ENCODE results near the gene NAB2. TPM values are rescaled to one million over a fixed set of nuclear protein-coding genes. Genes with fewer than 3 reads are reported as not detected.
A peak's percentile ranks its signal among the peaks of the same experiment; 100 is the strongest.

Gene NAB2
- total and polyA plus RNA-seq, 2 of the 8 experiments (the other 6 are each of a cell fraction or from before 2014, with no cell fraction given), result 20.9 to 23.5 TPM

DNA sequence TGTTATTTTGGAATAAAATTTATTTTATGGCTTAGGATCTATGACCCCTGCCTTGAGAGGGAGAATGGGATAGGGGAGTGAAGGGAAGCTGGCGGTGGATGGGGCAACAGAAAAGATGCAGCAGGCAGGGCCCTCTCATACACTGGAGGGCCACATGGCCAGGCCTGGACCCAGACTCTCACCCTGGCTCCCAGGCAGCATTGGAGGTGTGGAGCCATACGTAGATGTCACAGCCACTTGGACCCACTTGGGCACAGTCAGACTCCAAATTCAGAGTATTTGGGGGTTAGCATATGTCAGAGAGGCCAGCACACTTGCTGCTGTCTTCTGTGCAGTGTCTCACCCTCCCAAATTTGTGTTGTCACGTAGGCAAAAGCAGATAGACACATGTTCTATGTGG, 6.5 kb downstream of the NAB2 start:
- Histone ChIP-seq H2AFZ (ENCODE audit: low read length) (no peak overlapping the region), H3K9ac (replicated peaks in 1 of 4; ENCODE audit: extremely low read depth in 1 of 4, low read depth in 3 of 4, low read length in 3 of 4) (no peak overlapping the region; a peak in 1 of 7 replicates), H3K27ac (ENCODE audit: low read depth, low read length) (no peak overlapping the region), H3K4me1 (replicated peaks in 1 of 4; ENCODE audit: control insufficient read depth in 3 of 4, insufficient read depth in 4 of 4, low read length in 3 of 4) (peaks cover 0 to 24% (median 19%) of the 10 kb centered on the region in 4 experiments; a peak in 6 of 7 replicates), H3K18ac (ENCODE audit: extremely low read depth, low read length) (no peak overlapping the region), H2BK20ac (ENCODE audit: low read length) (no peak overlapping the region), H3K4me3 (ENCODE audit: extremely low read depth in 1 of 4, insufficient read depth in 2 of 4, low read depth in 3 of 4, low read length in 4 of 4) (no peak overlapping the region), H2AK5ac (ENCODE audit: low read depth, low read length) (no peak overlapping the region), H3K36me3 (ENCODE audit: control insufficient read depth in 2 of 4, insufficient read depth in 4 of 4, low read length in 3 of 4) (peaks cover 9 to 32% (median 18%) of the 10 kb centered on the region in 4 experiments), H3K56ac (replicated peaks; ENCODE audit: insufficient read length, low read depth, low read length) (no peak overlapping the region), H3K4me2 (ENCODE audit: insufficient read depth in 1 of 2, low read depth in 2 of 2, low read length in 2 of 2) (no peak overlapping the region), H4K5ac (ENCODE audit: insufficient read length, low read depth, low read length) (no peak overlapping the region), H2BK15ac (ENCODE audit: low read length) (no peak overlapping the region), H3K23me2 (ENCODE audit: low read depth, low read length) (no peaks in the 10 kb centered on the region), H3K27me3 (replicated peaks in 1 of 4; ENCODE audit: control insufficient read depth in 3 of 4, extremely low read depth in 1 of 4, insufficient read depth in 3 of 4, low read length in 3 of 4) (no peaks in the 10 kb centered on the region), H4K20me1 (replicated peaks in 1 of 2; ENCODE audit: control insufficient read depth in 1 of 2, insufficient read depth in 2 of 2, low read length in 2 of 2) (peaks cover 4 to 8% of the 10 kb centered on the region in 2 experiments), H3K79me2 (ENCODE audit: control insufficient read depth in 1 of 2, insufficient read depth in 2 of 2, low read length in 2 of 2) (peaks cover 0 to 9% of the 10 kb centered on the region in 2 experiments; a peak in 1 of 4 replicates), H2BK5ac (ENCODE audit: low read depth, low read length) (no peak overlapping the region), H4K91ac (replicated peaks; ENCODE audit: insufficient read length, low read length) (no peak overlapping the region), H3K4ac (replicated peaks; ENCODE audit: insufficient read length, low read depth, low read length) (no peak overlapping the region), H3K9me3 (ENCODE audit: insufficient read depth in 2 of 2, low read depth in 1 of 2, low read length in 1 of 2) (no peaks in the 10 kb centered on the region), H3K14ac (ENCODE audit: insufficient read length) (no peak overlapping the region), H3K79me1 (ENCODE audit: low read depth, low read length) (peaks cover 3% of the 10 kb centered on the region), H2BK120ac (replicated peaks; ENCODE audit: low read depth, low read length) (no peak overlapping the region), H4K8ac (ENCODE audit: extremely low read depth, insufficient read depth, low read length) (no peak overlapping the region), H2BK12ac (ENCODE audit: low read depth, low read length) (no peak overlapping the region), H3K23ac (ENCODE audit: insufficient read length) (no peak overlapping the region)
- FAIRE-seq, result no peak
- ChIA-PET CTCF (ENCODE audit: partially characterized antibody) (interaction anchor here (0.8 to 14.0 kb wide), 8 partner anchors 11 to 94 kb away, joined by 3 to 325 read pairs (median 5); partner anchors contain the start of gene STAT6), POLR2A (ENCODE audit: partially characterized antibody) (interaction anchor here (0.6 to 16.5 kb wide), 8 partner anchors 7 to 413 kb away, joined by 3 to 352 read pairs (median 8); partner anchors contain the start of genes LRP1, NAB2, NEMP1 and SHMT2)
- no peak for DNase-seq (ENCODE audit: low read depth in 1 of 2, low spot score in 2 of 2)
- TF ChIP-seq KDM4A (IDR thresholded peaks at IDR 0.05; ENCODE audit: low read depth, low read length, severe bottlenecking) (no peak), CTBP2 (IDR thresholded peaks at IDR 0.05; ENCODE audit: borderline replicate concordance, insufficient read depth, insufficient read length, low read length) (no peak), BCL11A (IDR thresholded peaks at IDR 0.05; ENCODE audit: low read depth in 2 of 2, low read length in 2 of 2) (no peak), POLR2AphosphoS5 (IDR thresholded peaks at IDR 0.05; ENCODE audit: low read depth, low read length) (peak; percentile 22; the same call in 1 of the 2 replicates)
- WGBS, 2 experiments (ENCODE audit: extremely low coverage in 1 of 2, insufficient coverage in 1 of 2, insufficient read length in 1 of 2, insufficient replicate concordance in 2 of 2, low coverage in 1 of 2, low lambda C conversion rate in 2 of 2, missing lambda C conversion rate in 1 of 2), result 92% methylated on average over 3 of the region's 3 CpGs; no CpG with 5 or more reads in 1 of the 2 experiments
